NCI-H146 (cell line): Measurements from ENCODE around the gene ANKRD36.
"Not testable (repeated sequence)": the region's sequence is repeated elsewhere in the genome, so short reads cannot be mapped to it uniquely, and the experiment has no call there.

Experiments used
- DNase-seq: peaks from one replicate; lab custom pipeline; 2025; lab: John Stamatoyannopoulos, UW

Gene ANKRD36

GRCh38 chr2:97293687-97294086, 180.7 kb downstream of the ANKRD36 start:
- DNase-seq = not testable (repeated sequence)
